ENCODE data around the gene HEXD. TPM values are rescaled to one million over a fixed set of nuclear protein-coding genes. Genes with fewer than 3 reads are reported as not detected.
A peak's percentile ranks its signal among the peaks of the same experiment; 100 is the strongest.
"Not testable (repeated sequence)": the region's sequence is repeated elsewhere in the genome, so short reads cannot be mapped to it uniquely, and the experiment has no call there.

HEXD gene
- 10 to 100 TPM; 31.0 to 50.9 (median 39.1) TPM for polyA plus RNA-seq (ENCODE audit: insufficient read depth in 1 of 5, insufficient read length in 5 of 5, low replicate concordance in 1 of 5)
- long read RNA-seq, donor 1, partial matches to known transcripts, result 9 of 15 reads
- long read RNA-seq, donor 1, other reads (novel, unspliced or antisense), result 0 of 15 reads
- long read RNA-seq, donor 2, partial matches to known transcripts, result 0 of 1 reads
- long read RNA-seq, donor 2, other reads (novel, unspliced or antisense), result 0 of 1 reads
- long read RNA-seq, donor 3, partial matches to known transcripts, result 0 of 23 reads
- long read RNA-seq, donor 3, other reads (novel, unspliced or antisense), result 17 of 23 reads
- long read RNA-seq, donor 4, partial matches to known transcripts, result 0 of 3 reads
- long read RNA-seq, donor 4, other reads (novel, unspliced or antisense), result 0 of 3 reads
- long read RNA-seq, donor 5, partial matches to known transcripts, result 0 of 8 reads
- long read RNA-seq, donor 5, other reads (novel, unspliced or antisense), result 0 of 8 reads
- long read RNA-seq, donor 6, partial matches to known transcripts, result 0 of 19 reads
- long read RNA-seq, donor 6, other reads (novel, unspliced or antisense), result 15 of 19 reads
- long read RNA-seq, donor 7, partial matches to known transcripts, result 0 of 2 reads
- long read RNA-seq, donor 7, other reads (novel, unspliced or antisense), result 0 of 2 reads
- long read RNA-seq, donor 8, partial matches to known transcripts, result 0 of 2 reads
- long read RNA-seq, donor 8, other reads (novel, unspliced or antisense), result 0 of 2 reads

- DNase-seq, result peak; percentile 86 to 89
Observed at GRCh38 chr17:82418001-82418986, at the start of gene HEXD, which contains the start of gene OGFOD3. TSS of gene HEXD (plus strand) at chr17:82418347. CDS start at chr17:82419800, 1,453 bp downstream. TSS of gene OGFOD3 (minus strand) at chr17:82418586. CDS start at chr17:82418485, 101 bp downstream.

- no peak for DNase-seq
Observed at GRCh38 chr17:82369211-82369610, 48.9 kb upstream of the HEXD start.

- DNase-seq, result no peak
Observed at GRCh38 chr17:82370471-82371332, 47.4 kb upstream of the HEXD start.

- no peak for DNase-seq
Observed at GRCh38 chr17:82371333-82372248, 46.6 kb upstream of the HEXD start, which contains the start of gene UTS2R. TSS of gene UTS2R (plus strand) at chr17:82371765. CDS start at chr17:82374325, 2,560 bp downstream.

- DNase-seq, result no peak
Observed at GRCh38 chr17:82372249-82373071, 45.7 kb upstream of the HEXD start.

- DNase-seq, result not testable (repeated sequence)
Observed at GRCh38 chr17:82373072-82373452, 45.1 kb upstream of the HEXD start.

- no peak for DNase-seq
Observed at GRCh38 chr17:82373731-82374625, 44.2 kb upstream of the HEXD start.

- no peak for DNase-seq
Observed at GRCh38 chr17:82374626-82375331, 43.4 kb upstream of the HEXD start.

GRCh38 chr17:82375359-82376041 lies 42.6 kb upstream of the HEXD start:
- DNase-seq, result no peak

GRCh38 chr17:82376042-82376730 lies 42.0 kb upstream of the HEXD start:
- DNase-seq, result no peak

GRCh38 chr17:82377294-82377693 lies 40.9 kb upstream of the HEXD start:
- DNase-seq, result not testable (repeated sequence)

GRCh38 chr17:82377924-82378740 lies 40.0 kb upstream of the HEXD start:
- no peak for DNase-seq

GRCh38 chr17:82378741-82379021 lies 39.5 kb upstream of the HEXD start:
- DNase-seq, result no peak

GRCh38 chr17:82380860-82381702 lies 37.1 kb upstream of the HEXD start:
- no peak for DNase-seq
